ENCODE measurements around the gene SBNO2.
"Not testable (repeated sequence)": the region's sequence is repeated elsewhere in the genome, so short reads cannot be mapped to it uniquely, and the experiment has no call there.

Gene SBNO2

DNA sequence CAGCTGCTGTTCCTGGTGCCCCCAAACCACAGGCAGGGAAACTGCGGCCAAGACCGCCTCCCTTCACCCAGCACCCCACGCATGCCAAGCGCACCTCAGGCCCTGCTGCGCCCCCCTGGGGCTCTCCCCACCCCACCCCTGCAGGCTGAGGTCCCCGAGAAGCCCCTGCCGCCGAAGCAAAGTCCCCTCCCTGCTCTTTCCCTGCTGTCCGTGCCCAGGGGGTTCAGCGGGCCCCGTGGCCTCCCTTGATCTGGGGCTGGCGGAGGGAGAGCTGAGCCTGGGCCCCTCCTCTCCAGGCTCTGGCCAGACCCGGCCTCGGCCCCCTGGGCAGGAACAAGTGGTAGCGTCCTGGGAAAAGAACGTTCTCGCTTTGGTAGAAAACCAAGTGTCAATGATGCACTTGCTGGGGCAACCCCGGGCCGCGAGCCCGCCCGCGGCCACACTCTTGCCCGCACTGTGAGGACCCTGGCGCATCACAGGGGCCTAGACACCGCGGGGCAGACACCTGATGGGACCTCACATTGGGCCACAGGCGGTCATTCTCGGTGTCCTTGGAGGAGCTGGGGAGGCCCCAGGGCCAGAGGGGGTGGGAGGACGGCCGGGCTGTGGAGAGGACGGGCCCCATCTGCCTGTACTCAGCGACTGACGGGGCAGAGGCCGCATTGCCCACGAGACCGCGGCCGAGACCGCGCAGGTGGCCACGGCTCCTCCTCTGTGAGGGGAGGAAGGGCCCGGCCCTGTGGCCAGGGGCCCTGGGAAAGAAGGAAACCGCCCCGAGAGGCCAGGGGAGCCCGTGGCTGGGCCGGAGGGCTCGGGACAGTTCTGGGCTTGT is 41.3 kb downstream of the SBNO2 start:
- no peak for DNase-seq

DNA sequence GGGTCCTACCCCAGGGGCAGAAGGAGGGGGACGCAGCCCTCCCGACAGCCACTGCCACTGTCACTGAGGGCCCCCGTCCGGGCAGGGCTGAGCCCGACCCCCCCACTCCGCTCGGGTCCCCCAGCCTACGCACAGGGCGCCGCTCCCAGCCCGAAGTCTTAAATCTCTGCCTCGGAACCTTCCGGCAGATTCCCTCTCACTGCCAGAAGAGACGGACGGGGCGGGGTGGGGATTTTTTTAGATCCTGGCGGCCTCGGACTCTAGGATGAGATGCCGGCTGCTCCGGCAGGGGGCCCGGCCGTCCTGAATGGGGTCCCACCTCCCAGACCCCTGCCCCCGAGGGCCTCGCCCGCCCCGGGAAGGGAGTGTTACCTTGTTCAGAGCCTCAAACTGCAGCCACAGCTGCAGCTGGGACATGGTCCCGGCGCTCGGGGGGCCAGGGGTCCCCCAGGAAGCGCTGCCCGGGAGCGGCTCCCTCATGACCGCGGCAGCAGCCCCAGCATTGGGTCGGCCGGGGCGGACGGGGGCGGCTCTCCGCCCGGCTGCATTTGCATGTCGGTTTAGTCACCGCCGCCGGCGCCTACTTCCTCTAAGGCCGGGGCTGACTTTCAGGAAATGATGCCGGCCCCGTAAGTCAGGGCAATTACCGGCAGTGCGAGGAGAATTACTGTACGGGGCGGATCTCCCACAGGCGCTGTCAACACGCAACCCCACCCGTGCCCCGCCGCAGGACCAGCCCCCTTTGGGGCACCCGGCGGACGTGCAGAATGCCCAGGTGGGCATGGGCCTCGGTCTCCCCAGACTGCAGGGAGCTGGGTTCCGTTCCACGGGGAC is 42.1 kb downstream of the SBNO2 start:
- DNase-seq, result peak; percentile 1

DNA sequence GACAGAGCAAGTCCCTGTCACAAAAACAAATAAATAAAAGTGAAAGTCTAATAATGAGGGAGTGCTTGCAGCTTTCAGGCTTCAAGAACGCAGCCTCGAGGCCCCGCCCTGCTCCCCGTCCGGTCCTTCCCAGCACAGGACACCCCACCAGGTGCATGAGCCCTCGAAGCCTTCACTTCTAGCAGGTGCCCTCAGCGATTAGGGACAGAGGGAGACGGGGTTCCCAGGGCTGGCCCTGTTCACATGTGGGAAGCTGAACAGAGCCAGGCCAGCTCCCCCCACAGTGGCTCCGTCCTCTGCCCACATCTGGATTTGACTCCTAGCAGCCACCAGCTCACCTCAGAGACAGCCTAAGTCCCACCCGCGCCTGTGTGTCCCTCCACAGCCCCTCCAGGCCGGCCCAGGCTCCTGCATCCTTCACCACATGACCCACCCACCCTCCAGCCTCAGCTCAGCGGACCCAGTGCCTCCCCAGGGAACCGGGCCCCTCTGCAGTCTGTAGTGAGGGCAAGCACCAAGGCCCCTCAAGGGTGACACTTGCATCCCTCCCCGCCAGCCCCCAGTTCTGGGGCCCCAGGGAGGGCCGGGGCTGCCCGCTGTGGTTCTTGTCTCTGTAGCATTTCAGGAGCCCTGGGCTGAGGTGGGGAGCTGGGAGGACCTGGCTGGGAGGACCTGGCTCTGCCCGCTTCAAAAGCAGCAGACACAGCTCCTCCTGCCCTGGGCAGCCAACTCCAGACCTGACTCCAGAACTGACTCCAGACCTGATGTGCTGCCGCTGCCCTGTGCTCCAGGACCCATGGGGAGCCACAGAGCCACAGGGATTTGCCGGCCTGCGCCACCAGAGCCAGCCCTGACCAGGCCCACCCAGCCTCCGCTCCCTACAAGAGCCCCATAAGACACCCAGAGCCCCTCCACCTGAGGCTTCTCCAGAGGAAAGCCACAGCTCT is 43.0 kb downstream of the SBNO2 start:
- DNase-seq, result no peak

GRCh38 chr19:1129535-1129934 is 44.5 kb downstream of the SBNO2 start:
- DNase-seq, result no peak

GRCh38 chr19:1129084-1129483 is 45.0 kb downstream of the SBNO2 start:
- DNase-seq, result not testable (repeated sequence)

DNA sequence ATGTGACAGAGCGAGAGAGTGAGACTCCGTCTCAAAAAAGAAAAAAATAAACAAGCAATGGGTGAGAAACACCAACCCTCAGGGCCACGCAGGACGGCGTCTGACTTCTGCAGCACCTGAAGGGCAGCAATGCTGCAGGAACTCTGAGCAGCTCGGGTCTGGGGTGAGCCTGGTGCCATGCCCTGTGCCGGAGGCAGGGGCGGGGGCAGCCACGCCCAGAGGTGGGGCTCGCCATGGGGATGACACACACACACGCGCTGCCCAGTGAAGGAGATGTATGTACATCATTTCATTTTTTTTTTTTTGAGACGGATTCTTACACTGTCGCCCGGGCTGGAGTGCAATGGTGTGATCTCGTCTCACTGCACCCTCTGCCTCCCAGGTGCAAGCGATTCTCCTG is 46.0 kb downstream of the SBNO2 start:
- no peak for DNase-seq

GRCh38 chr19:1126984-1127760 is 46.9 kb downstream of the SBNO2 start:
- no peak for DNase-seq

DNA sequence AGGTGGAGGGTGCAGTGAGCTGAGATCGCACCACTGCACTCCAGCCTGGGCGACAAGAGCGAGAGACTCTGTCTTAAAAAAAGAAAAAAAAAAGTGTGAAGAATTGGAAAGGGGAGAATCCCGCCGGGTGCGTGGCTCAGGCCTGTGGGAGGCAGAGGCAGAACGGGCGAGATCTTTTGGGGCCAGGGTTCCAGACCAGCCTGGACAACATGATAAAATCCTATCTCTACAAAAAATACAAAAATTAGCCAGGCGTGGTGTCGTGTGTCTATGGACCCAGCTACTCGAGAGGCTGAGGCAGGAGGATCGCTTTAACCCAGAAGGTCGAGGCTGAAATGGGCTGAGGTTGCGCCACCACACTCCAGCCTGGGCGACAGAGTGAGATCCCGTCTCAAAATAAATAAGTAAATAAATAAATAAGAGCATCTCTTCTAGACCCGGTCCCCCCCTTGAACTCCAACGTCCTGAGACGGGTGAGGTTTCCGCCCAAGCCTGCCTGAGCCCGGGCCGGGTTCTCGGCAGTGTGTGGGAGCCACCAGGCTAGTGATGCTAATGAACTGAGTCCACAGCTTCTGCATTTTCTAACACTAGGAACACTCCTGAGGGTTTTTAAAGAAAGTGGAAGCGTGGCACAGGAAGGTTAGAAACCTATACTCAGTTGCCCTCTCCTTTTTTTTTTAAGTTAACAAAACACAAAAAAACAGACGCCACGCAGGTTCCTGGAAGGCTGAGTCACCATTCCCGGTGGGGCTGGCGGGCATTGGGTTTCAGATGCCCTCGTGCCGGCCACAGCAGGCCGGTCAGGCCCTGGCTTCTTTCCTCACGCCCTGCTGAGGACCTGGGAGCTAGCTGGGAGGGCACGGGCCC is 48.2 kb downstream of the SBNO2 start:
- no peak for DNase-seq

GRCh38 chr19:1123885-1124677 is 50.0 kb downstream of the SBNO2 start:
- no peak for DNase-seq

DNA sequence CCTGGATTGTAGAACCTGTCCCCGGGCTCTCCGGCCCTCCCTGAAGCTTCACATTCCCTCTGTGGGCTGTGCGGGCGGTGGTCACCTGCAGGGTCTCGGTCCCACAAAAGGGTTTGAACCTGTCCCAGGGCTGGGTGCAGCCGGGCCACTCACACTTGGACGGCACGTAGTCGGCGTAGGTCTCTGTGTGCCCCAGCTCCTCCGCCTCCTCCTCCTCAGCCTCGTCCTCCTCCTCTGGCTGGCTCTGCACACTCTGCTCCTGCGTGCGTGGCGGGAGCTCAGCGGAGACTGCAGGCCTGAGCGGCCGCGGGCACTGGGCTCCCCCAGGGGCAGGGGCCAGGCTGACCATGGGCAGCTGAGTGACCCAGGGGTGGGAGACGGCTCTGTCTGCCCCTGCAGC is 50.7 kb downstream of the SBNO2 start:
- DNase-seq, result no peak

- no peak for DNase-seq
These were observed 51.1 kb downstream of the SBNO2 start for GRCh38 chr19:1122972-1123363.

DNA sequence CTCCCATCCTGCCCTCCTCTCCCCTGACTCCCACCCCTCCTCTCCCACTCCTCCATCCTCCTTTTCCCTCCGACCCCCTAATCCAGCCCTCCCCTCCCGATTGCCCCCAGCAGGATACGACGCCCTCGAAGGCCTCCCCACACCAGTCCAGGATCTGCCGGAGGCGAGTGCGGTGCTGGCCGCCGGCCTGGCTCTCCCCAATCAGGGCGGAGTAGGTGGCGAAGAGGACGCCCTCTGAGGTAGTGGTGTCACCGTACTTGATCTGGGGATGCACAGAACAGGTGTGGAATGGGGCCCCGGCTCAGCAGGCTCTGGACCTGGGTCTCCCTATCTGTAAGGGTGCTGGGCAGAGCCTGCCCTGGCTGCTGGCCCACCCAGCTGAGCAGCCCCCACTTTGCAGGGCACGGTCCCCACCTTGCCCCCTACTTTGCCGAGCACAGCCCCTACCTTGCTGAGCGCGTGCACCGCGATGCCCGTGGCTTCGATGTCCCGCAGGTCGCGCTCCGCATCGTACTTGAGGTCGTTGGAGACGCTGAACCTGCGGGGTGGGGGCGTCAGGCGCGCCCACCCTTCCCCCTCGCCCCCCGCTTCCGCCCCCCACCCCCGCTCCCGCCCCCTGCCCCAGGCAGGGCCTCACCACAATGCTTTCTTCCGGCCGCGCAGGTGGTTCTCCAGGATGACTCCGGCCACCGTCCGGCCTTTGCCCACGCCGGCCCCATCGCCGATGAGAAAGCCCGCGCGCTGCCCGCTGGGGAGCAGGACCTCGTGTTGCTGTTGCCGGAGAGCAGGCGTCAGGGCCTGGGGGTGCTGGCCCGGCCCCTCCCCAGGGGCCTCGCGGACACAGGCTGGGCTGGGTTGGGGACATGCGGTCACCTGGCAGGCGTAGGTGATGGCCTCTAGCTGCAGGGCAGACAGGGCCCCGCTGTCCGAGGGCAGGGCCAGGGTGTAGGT is 51.8 kb downstream of the SBNO2 start:
- DNase-seq, result no peak

DNA sequence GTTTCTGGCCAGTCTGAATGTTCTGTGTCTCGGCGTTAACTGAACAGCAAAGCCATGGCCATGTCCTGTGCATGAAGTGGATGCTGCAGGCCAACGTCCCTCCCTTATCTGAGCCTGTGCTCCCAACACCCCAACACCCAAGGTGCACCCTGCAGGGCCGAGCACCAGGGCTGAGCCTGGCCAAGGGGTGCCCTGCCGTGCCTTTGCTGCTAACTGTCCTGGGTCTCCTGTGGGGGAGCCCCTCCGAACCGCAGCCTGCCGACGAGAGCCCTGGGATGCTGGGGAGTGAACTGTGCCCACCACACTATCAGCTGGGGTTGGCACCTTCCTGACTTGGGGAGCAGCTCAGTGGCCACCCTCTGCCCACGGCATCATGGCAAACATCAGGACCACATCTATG is 52.7 kb downstream of the SBNO2 start:
- no peak for DNase-seq

DNA sequence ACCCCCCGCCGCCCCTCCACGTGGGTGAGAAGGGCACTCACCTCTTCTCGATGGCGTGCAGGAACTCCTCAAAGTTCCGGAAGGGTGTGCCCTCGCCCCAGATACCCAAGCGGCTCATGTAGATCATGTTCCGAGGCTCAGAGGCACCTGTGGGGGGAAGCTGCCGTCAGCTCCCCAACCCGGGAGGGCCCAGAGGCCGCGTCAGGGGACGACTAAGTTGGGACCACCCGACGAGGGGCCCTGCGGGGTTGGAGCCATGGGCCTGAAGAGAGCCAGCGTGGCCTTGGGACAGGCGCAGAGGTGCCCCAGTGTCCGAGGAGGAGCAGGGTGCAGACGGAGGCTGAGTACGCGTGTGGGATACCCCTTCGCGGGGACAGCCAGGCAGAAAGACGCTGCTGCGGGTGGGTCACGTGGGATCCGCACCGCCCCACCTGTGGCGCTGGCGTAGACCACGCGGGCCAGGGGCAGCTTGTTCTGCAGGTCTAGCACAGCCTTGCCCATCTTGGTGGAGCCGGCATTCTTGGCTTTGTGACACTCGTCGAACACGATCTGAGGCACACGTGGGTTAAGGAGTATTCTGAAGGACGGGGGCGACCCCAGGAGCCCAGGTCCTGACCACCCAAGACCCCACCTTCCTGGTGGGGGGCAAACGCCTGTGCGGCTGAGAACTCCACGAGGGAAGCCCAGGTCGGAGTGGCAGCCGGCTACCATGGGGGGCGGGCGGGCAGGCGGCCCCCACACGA is 54.4 kb downstream of the SBNO2 start:
- no peak for DNase-seq

DNA sequence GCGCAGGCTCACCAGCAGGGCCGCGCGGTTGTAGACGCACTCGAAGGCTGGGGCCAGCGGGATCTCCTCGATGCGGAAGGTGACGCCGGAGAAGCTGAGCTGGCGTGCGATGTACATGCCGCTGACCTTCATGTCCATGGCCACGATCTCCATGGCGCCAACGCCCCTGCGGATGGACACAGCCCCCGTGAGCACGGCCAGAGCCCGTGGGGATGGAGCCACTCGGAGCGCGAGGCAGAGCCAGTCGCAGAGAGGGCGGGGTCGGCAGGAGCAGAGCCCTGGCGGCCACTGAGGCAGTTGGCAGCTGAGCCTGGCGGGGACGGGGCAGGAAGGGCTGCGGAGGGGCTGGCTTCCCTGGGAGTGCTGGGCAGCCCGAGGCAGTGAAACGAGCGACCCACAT is 55.1 kb downstream of the SBNO2 start:
- DNase-seq, result no peak

DNA sequence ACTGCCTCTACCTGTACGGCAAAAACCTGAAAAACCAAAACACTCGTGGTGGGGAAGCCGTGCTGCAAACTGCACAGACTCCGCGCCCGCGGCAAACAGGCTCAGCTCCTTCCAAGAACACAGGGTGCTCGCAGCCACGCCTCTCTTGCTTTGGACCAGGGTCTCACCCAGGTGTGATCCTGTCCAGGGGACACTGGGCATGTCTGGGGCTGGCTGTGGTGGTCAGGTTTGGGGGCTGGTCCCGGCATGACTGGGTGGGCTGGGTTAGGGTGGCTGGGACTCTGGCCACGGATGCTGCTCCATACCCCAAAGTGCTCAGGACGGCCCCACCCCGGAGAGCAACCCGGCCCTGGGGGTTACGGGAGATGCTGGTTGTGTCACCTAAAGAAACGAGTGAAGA is 56.4 kb downstream of the SBNO2 start:
- no peak for DNase-seq

DNA sequence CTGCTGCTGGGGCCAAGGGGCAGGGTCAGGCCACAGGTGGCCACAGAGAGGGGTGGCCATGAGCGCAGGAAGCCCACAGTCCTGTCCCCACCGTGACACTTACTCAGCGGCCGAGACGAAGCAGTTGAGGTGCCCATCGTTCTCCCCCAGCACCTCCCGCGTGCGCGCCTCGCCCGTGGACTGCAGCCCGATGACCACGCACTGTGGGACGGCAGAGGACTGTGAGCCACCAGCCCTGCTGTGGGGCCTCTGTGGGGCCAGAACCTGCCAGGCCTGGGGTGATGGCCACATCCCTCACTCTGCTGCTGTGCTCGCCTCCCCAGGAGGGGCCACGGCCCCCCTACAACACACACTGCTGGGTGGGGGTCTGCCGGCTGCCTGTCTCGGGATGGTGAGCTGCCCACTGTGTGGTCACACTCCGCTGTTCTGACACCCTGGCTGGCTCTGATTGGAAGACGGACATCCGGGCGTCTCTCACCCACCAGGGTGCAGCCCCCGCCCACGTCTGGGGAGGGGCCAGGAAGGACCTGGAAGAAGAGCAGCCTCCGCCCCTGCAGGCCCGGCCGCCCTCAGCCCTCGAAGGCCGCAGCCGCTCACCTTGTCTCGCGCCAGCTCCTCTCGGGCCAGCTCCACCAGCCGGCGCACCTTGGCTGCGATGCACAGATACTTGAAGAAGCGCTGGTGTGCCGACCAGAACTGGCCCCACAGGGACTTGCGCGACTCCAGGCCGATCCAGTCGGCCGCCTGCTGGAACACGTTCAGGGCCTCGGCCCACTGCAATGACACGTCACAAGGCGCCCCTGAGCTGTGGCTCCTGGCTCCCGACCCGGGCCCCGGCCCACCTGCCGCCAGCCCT is 57.1 kb downstream of the SBNO2 start:
- DNase-seq, result no peak
